ENCODE results near the gene PCMT1. TPM values are rescaled to one million over a fixed set of nuclear protein-coding genes. Genes with fewer than 3 reads are reported as not detected.

PCMT1 gene
- total RNA-seq: 10 to 100 TPM; 57.4 to 67.6 (median 66.6) TPM

DNA sequence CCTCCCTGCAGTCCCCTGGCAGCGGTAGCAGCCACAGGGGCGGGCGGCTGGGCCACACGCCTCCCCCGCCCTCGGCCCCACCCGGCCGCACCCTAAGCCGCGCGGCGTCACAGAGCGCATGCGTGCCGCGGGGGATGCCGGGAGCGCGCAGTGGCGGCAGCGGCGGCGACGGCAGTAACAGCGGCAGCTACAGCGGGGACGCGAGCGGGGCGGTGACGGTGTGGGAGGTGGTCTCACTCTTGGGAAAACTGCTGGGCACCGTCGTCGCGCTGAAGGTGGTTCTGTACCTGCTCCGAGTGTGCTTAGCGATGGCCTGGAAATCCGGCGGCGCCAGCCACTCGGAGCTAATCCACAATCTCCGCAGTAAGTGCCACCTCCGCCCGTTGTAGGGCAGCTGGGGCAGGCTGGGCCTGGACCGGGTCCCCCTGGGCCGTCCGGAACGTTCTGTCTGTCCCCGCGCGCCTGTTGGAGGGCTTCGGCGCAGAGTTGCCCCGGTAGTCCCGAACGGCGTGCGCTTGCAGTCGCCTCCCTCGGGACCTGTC lies at the start of gene PCMT1:
PCMT1 (plus strand) TSS at position 148 of the 542 bp plus-strand sequence; CDS start at position 309, 161 bp downstream.
- TF ChIP-seq POLR2A (IDR thresholded peaks at IDR 0.05): peak in 1 of 2 donors; percentile 81
- TF ChIP-seq POLR2AphosphoS5 (IDR thresholded peaks at IDR 0.05): peak in 2 of 3 donors; percentile 10 to 52
- TF ChIP-seq CTCF (IDR thresholded peaks at IDR 0.05): no peak
- no peak for TF ChIP-seq EP300 (IDR thresholded peaks at IDR 0.05)
- Histone ChIP-seq H3K27ac (peak within 1 kb of the TSS; percentile 94), H3K27me3 (no peaks in the 10 kb centered on the region), H3K4me1 (peaks cover 43% of the 10 kb centered on the region), H3K9me3 (no peaks in the 10 kb centered on the region), H3K4me3 (peak within 1 kb of the TSS; percentile 76), H3K36me3 (no peaks in the 10 kb centered on the region)
- 0% methylated on average over 3 of the region's 60 CpGs for WGBS
- DNase-seq (ENCODE audit: low spot score in 2 of 2): peak; percentile 88 to 90

DNA sequence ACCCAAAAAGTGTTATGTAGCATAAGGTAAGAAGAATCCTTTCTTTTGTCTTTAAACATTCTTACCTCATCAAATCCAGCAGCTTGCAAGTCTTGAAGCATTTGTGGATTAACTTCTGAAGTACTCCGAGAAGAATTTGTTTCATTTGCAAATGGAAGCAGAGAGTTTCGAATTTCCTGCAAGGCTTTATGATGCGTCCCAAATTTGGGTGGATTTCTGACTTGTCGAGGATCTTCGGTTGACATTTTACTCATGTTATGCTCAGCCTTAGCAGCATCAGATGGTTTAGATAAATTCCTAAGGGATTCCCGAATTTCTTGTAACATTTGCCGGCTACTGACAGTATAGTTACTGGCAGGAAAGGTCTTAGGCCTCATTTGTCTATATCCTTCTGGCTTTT lies 47.8 kb upstream of the PCMT1 start:
- Histone ChIP-seq H3K27ac (no peak overlapping the region), H3K4me3 (no peak overlapping the region), H3K9me3 (no peaks in the 10 kb centered on the region), H3K27me3 (no peaks in the 10 kb centered on the region), H3K36me3 (peaks cover 18% of the 10 kb centered on the region), H3K4me1 (peaks cover 15% of the 10 kb centered on the region)
- WGBS: 73% methylated on average over 7 of the region's 7 CpGs
- no peak for TF ChIP-seq EP300 (IDR thresholded peaks at IDR 0.05)
- DNase-seq (ENCODE audit: low spot score in 2 of 2): no peak

DNA sequence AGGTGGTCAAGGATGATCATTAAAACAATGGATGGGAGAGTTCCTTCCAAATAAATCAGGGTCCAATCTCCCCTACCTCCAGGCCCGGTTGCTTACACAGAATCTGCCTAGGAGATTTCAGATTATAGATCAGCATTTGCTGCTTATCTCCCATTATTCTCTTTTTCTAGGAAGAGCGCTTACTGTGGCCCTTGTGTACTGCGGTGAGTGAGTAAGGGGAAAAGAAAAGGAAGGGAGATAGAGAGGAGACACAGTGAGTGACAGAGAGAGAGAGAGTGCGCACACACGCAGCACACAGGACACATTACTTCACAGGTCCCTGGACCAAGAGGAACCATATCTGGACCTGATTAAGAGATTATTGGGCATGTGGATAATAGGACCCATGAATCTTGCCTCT lies 37.8 kb upstream of the PCMT1 start:
- no peak for TF ChIP-seq CTCF (IDR thresholded peaks at IDR 0.05)
- TF ChIP-seq EP300 (IDR thresholded peaks at IDR 0.05): no peak
- no peak for TF ChIP-seq POLR2A (IDR thresholded peaks at IDR 0.05)
- no peak for TF ChIP-seq POLR2AphosphoS5 (IDR thresholded peaks at IDR 0.05)
- peaks cover 32% of the 10 kb centered on the region for H3K4me1 ChIP-seq
- 96% methylated on average over 5 of the region's 5 CpGs for WGBS
- no peaks in the 10 kb centered on the region for H3K27me3 ChIP-seq
- no peak for DNase-seq (ENCODE audit: low spot score in 2 of 2)
- H3K27ac ChIP-seq: no peak overlapping the region
- no peaks in the 10 kb centered on the region for H3K36me3 ChIP-seq
- no peaks in the 10 kb centered on the region for H3K9me3 ChIP-seq
- H3K4me3 ChIP-seq: no peak overlapping the region

GRCh38 chr6:149714442-149714841 lies 35.1 kb upstream of the PCMT1 start:
- H3K4me1 ChIP-seq: peaks cover 35% of the 10 kb centered on the region
- no peak for DNase-seq (ENCODE audit: low spot score in 2 of 2)

DNA sequence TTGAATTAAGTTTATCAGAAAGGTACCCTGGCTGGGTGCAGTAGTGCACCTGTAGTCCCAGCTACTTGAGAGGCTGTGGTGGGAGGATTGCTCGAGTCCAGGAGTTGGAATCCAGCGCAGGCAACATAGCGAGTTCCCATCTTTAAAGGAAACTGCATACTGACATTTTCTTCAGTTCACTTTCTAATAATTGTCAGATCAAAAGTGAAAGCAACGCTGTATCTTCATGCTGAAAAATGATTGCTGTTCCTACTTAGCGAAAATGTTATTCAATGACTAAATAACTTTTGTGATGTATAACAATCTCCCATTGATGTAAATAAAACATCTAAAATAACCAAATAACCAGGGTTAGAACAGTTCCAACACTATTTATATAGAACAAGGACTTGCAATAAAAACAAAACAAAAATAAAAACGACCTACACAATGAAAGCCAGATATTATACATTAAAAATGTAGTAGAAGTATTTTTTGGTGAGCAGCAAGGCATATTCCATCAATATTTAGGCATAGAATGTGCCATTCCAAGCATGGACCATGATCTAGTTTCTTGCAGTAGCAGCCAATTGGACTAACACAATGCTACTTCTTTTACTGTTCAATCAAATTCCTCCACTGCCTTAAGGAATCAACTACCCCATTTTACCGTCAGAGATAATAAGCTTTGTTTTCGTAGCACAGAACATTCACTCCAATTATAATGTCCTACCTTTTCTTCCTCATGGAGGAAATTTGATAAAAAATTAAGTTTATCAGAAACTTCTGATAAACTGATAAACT lies 33.2 kb upstream of the PCMT1 start:
- no peak for DNase-seq (ENCODE audit: low spot score in 2 of 2)
- H3K9me3 ChIP-seq: no peaks in the 10 kb centered on the region
- H3K27me3 ChIP-seq: no peaks in the 10 kb centered on the region
- TF ChIP-seq CTCF (IDR thresholded peaks at IDR 0.05) (no peak), POLR2AphosphoS5 (IDR thresholded peaks at IDR 0.05) (no peak), EP300 (IDR thresholded peaks at IDR 0.05) (no peak), POLR2A (IDR thresholded peaks at IDR 0.05) (no peak)
- H3K36me3 ChIP-seq: no peaks in the 10 kb centered on the region
- H3K27ac ChIP-seq: peak overlapping the region; percentile 95
- WGBS: 6% methylated on average over 8 of the region's 8 CpGs
- H3K4me3 ChIP-seq: peak overlapping the region; percentile 74
- H3K4me1 ChIP-seq: peaks cover 32% of the 10 kb centered on the region

More at GRCh38 chr6:149714442-149714841, 35.1 kb upstream of the PCMT1 start:
- no peak overlapping the region for H3K27ac ChIP-seq
- H3K9me3 ChIP-seq: no peaks in the 10 kb centered on the region
- H3K36me3 ChIP-seq: no peaks in the 10 kb centered on the region
- 80% methylated on average over 1 of the region's 1 CpG for WGBS
- H3K27me3 ChIP-seq: no peaks in the 10 kb centered on the region
- TF ChIP-seq POLR2A (IDR thresholded peaks at IDR 0.05) (no peak), POLR2AphosphoS5 (IDR thresholded peaks at IDR 0.05) (no peak), EP300 (IDR thresholded peaks at IDR 0.05) (no peak), CTCF (IDR thresholded peaks at IDR 0.05) (no peak)
- H3K4me3 ChIP-seq: no peak overlapping the region
